ENCODE results near the gene RIIAD1. TPM values are rescaled to one million over a fixed set of nuclear protein-coding genes. Genes with fewer than 3 reads are reported as not detected.

Gene RIIAD1
- total RNA-seq, 4 donors from 2014 or later, result not detected

GRCh38 chr1:151710187-151710840 is 11.0 kb upstream of the RIIAD1 start:
- Histone ChIP-seq H3K4me3 (replicated peaks in 1 of 3) (no peak overlapping the region), H3K4me1 (no peaks in the 10 kb centered on the region), H3K36me3 (no peaks in the 10 kb centered on the region), H3K9me3 (no peaks in the 10 kb centered on the region), H3K27me3 (no peaks in the 10 kb centered on the region), H3K27ac (no peak overlapping the region)
- no peak for TF ChIP-seq CTCF (IDR thresholded peaks at IDR 0.05)
- TF ChIP-seq POLR2A (IDR thresholded peaks at IDR 0.05), result no peak
- no peak for DNase-seq
- 36 to 47% methylated on average over 4 to 15 of the region's 15 CpGs for WGBS, 2 donors
- intact Hi-C loops (cut with DNase I), result no loop called here

- 74 to 82% methylated on average over 20 of the region's 21 CpGs for WGBS, 2 donors
- H3K27ac ChIP-seq, result no peak overlapping the region
- TF ChIP-seq CTCF (IDR thresholded peaks at IDR 0.05) (no peak), POLR2A (IDR thresholded peaks at IDR 0.05) (no peak)
- H3K9me3 ChIP-seq, result no peaks in the 10 kb centered on the region
- no peak for DNase-seq
- H3K27me3 ChIP-seq, result peaks cover 6% of the 10 kb centered on the region
- intact Hi-C loops (cut with DNase I), result no loop called here
- no peaks in the 10 kb centered on the region for H3K4me1 ChIP-seq
- H3K4me3 ChIP-seq (replicated peaks in 1 of 3), result no peak overlapping the region
- no peaks in the 10 kb centered on the region for H3K36me3 ChIP-seq
Measured at GRCh38 chr1:151711044-151711800, 10.1 kb upstream of the RIIAD1 start.

- Histone ChIP-seq H3K27ac (no peak overlapping the region), H3K4me3 (replicated peaks in 1 of 3) (no peak overlapping the region), H3K4me1 (peaks cover 0 to 5% of the 10 kb centered on the region in 2 donors), H3K36me3 (no peaks in the 10 kb centered on the region), H3K27me3 (peaks cover 9% of the 10 kb centered on the region), H3K9me3 (no peaks in the 10 kb centered on the region)
- DNase-seq, result no peak
- WGBS, 2 donors, result 56 to 61% methylated on average over 10 of the region's 10 CpGs
- intact Hi-C loops (cut with DNase I), result no loop called here
- TF ChIP-seq CTCF (IDR thresholded peaks at IDR 0.05) (no peak), POLR2A (IDR thresholded peaks at IDR 0.05) (no peak)
Measured at GRCh38 chr1:151711951-151712350, 9.4 kb upstream of the RIIAD1 start.

- H3K4me3 ChIP-seq (replicated peaks in 1 of 3), result no peak overlapping the region
- H3K36me3 ChIP-seq, result no peaks in the 10 kb centered on the region
- intact Hi-C loops (cut with DNase I), result no loop called here
- 94% methylated on average over 2 of the region's 2 CpGs; no CpG with 5 or more reads in 1 of the 2 donors for WGBS, 2 donors
- peaks cover 0 to 12% of the 10 kb centered on the region in 2 donors for H3K4me1 ChIP-seq
- H3K27me3 ChIP-seq, result peaks cover 9% of the 10 kb centered on the region
- no peak overlapping the region for H3K27ac ChIP-seq
- DNase-seq, result no peak
- no peak for TF ChIP-seq CTCF (IDR thresholded peaks at IDR 0.05)
- no peak for TF ChIP-seq POLR2A (IDR thresholded peaks at IDR 0.05)
- H3K9me3 ChIP-seq, result no peaks in the 10 kb centered on the region
Measured at GRCh38 chr1:151713044-151713443, 8.3 kb upstream of the RIIAD1 start.

GRCh38 chr1:151713874-151714273 is 7.4 kb upstream of the RIIAD1 start:
- Histone ChIP-seq H3K27ac (no peak overlapping the region), H3K36me3 (no peaks in the 10 kb centered on the region), H3K4me1 (peaks cover 0 to 12% of the 10 kb centered on the region in 2 donors), H3K4me3 (replicated peaks in 1 of 3) (no peak overlapping the region), H3K27me3 (peaks cover 9% of the 10 kb centered on the region), H3K9me3 (no peaks in the 10 kb centered on the region)
- no peak for TF ChIP-seq CTCF (IDR thresholded peaks at IDR 0.05)
- TF ChIP-seq POLR2A (IDR thresholded peaks at IDR 0.05), result no peak
- DNase-seq, result no peak
- WGBS, 2 donors, result 90 to 93% methylated on average over 2 of the region's 2 CpGs
- intact Hi-C loops (cut with DNase I), result no loop called here

Data from thyroid gland (tissue), 4 donors.